Measurements from ENCODE around the gene CDAN1.
"Not testable (repeated sequence)": the region's sequence is repeated elsewhere in the genome, so short reads cannot be mapped to it uniquely, and the experiment has no call there.

The CDAN1 gene

DNA sequence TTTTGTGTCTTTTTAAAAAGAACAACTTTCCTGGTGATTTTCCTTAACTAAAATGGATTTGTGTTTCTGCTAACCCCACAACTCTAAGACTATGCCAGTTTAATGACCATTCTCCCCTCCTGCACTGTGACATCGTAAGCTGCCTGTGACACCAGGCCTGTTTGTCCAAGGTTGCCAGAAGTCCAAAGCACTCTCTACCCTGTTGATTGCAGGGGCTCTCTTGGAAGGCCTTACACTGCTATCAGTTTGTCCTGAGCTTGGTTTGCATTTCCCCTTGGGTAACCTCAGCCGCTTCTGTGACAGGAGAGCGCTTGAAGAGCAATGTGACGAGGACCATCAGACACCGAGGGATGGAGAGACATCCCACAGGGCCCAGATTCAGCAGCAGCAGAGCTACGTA, 55.8 kb downstream of the CDAN1 start:
- Histone ChIP-seq H3K27ac (ENCODE audit: low read length) (no peak overlapping the region), H3K36me3 (ENCODE audit: control insufficient read depth, low read depth, low read length) (peaks cover 11% of the 10 kb centered on the region), H3K9me3 (ENCODE audit: control insufficient read depth, low read depth, low read length) (no peaks in the 10 kb centered on the region), H3K27me3 (ENCODE audit: control insufficient read depth, insufficient read depth, low read length) (no peaks in the 10 kb centered on the region), H3K9ac (ENCODE audit: low read length) (no peak overlapping the region), H3K4me3 (ENCODE audit: low read length) (no peak overlapping the region), H3K4me1 (ENCODE audit: control insufficient read depth, low read depth, low read length) (no peaks in the 10 kb centered on the region)

DNA sequence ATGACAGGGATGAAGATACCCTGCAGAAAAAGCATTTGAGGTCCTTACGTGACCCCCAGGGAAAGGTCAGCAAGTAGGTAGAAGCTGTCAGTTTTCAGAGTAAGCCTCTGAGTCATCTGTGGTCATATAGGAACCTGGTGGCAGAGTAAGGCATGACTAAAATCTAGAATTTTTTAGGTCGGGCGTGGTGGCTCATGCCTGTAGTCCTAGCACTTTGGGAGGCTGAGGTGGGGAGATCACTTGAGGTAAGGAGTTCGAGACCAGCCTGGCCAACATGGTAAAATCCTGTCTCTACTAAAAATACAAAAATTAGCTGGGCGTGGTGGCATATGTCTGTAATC, 56.8 kb downstream of the CDAN1 start:
- H3K4me1 ChIP-seq (ENCODE audit: control insufficient read depth, low read depth, low read length); H3K27ac ChIP-seq (ENCODE audit: low read length); H3K9ac ChIP-seq (ENCODE audit: low read length); H3K27me3 ChIP-seq (ENCODE audit: control insufficient read depth, insufficient read depth, low read length); H3K4me3 ChIP-seq (ENCODE audit: low read length); H3K9me3 ChIP-seq (ENCODE audit: control insufficient read depth, low read depth, low read length): not testable (repeated sequence)
- peaks cover 15% of the 10 kb centered on the region for H3K36me3 ChIP-seq (ENCODE audit: control insufficient read depth, low read depth, low read length)

- no peak overlapping the region for H3K27ac ChIP-seq (ENCODE audit: low read length)
- H3K27me3 ChIP-seq (ENCODE audit: control insufficient read depth, insufficient read depth, low read length), result no peaks in the 10 kb centered on the region
- peaks cover 15% of the 10 kb centered on the region for H3K36me3 ChIP-seq (ENCODE audit: control insufficient read depth, low read depth, low read length)
- no peak overlapping the region for H3K4me3 ChIP-seq (ENCODE audit: low read length)
- H3K9me3 ChIP-seq (ENCODE audit: control insufficient read depth, low read depth, low read length), result no peaks in the 10 kb centered on the region
- no peak overlapping the region for H3K9ac ChIP-seq (ENCODE audit: low read length)
- H3K4me1 ChIP-seq (ENCODE audit: control insufficient read depth, low read depth, low read length), result no peaks in the 10 kb centered on the region
Observed at GRCh38 chr15:42679285-42680141, 57.4 kb downstream of the CDAN1 start.

GRCh38 chr15:42675021-42675420, 61.9 kb downstream of the CDAN1 start:
- Histone ChIP-seq H3K36me3 (ENCODE audit: control insufficient read depth, low read depth, low read length) (peaks cover 5% of the 10 kb centered on the region), H3K27ac (ENCODE audit: low read length) (no peak overlapping the region), H3K9me3 (ENCODE audit: control insufficient read depth, low read depth, low read length) (no peaks in the 10 kb centered on the region), H3K4me3 (ENCODE audit: low read length) (no peak overlapping the region), H3K9ac (ENCODE audit: low read length) (no peak overlapping the region), H3K4me1 (ENCODE audit: control insufficient read depth, low read depth, low read length) (no peaks in the 10 kb centered on the region), H3K27me3 (ENCODE audit: control insufficient read depth, insufficient read depth, low read length) (no peaks in the 10 kb centered on the region)

DNA sequence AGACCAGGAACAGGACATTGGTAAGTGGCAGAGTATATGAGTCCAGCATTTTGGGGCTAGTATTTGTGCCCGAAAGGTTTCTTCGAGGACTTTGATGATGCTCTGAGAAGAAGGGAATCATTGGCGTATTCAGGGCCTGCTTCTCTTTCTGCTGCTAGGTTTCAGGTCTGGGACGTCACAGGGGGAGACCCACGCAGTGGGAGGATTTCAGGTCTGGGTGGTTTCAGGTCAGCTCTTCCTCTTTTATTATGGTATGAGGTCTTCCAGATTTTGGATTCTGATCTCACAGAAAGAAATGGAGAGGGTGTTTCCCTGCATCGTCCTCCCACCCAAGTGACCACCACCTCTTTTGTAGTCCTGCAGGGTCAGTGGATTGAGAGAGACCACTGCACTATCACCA, 62.5 kb downstream of the CDAN1 start:
- no peaks in the 10 kb centered on the region for H3K9me3 ChIP-seq (ENCODE audit: control insufficient read depth, low read depth, low read length)
- no peaks in the 10 kb centered on the region for H3K4me1 ChIP-seq (ENCODE audit: control insufficient read depth, low read depth, low read length)
- H3K9ac ChIP-seq (ENCODE audit: low read length), result no peak overlapping the region
- no peak overlapping the region for H3K27ac ChIP-seq (ENCODE audit: low read length)
- no peak overlapping the region for H3K4me3 ChIP-seq (ENCODE audit: low read length)
- H3K36me3 ChIP-seq (ENCODE audit: control insufficient read depth, low read depth, low read length), result peaks cover 5% of the 10 kb centered on the region
- no peaks in the 10 kb centered on the region for H3K27me3 ChIP-seq (ENCODE audit: control insufficient read depth, insufficient read depth, low read length)
